HG02973 (cell line): ENCODE measurements around the gene MICAL2.
"Not testable (repeated sequence)": the region's sequence is repeated elsewhere in the genome, so short reads cannot be mapped to it uniquely, and the experiment has no call there.

Experiments
- ATAC-seq: cut with Tn5 transposase; IDR thresholded peaks from one replicate; pipeline ENCODE4 v1.9.1; 2021; ENCODE audit warnings: moderate library complexity; ENCODE audit not compliant: unreplicated experiment

Gene MICAL2

DNA sequence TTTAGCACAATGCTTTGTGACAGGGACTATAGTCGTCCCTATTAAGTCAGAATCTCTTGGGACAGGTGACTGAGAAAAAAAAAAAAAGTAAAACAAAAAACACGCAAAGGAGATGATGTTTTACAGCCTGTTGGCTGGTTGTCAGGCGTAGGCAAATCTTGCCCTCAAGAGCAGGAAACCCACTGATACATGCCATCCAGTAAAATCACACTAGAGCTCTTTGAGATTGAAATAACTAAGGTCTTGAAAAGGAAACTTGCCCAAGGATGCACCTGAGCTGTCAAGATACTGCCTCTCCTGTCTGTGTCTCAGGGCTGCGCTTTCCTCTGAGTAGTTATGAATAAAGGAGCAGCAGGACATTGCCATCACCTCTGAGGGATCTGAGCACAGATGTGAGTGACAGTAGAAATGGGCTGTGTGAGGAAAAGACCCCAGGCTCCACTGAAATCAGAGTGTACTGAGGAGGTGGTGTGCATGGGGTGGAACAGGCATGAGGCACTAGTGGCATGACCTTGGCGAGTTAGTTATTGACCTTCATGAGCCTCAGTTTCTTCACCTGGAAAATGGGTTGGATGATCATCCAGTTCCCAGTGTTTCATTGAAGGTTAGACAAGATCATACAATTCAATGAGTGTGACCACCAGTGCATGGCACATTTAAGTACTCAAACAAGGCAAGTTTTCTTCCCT lies 23.3 kb downstream of the MICAL2 start:
- no peak for ATAC-seq

DNA sequence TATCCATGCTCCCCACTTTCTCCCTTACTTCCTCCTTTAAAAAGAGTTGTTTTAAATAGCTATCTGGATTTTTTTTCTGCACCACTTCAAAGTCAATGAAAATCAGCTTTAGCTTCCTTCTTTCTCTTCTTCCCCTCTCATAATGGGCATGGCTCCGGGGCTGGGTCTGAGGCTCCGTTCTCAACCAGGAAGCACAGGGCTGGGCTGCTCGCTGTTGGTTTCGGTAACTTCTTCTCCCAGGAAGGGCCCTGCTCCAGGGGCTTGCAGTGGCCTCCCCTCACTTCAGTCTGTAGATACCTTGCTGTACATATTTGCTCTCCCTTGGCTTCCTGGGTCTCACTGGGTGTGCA lies 23.8 kb downstream of the MICAL2 start:
- no peak for ATAC-seq

DNA sequence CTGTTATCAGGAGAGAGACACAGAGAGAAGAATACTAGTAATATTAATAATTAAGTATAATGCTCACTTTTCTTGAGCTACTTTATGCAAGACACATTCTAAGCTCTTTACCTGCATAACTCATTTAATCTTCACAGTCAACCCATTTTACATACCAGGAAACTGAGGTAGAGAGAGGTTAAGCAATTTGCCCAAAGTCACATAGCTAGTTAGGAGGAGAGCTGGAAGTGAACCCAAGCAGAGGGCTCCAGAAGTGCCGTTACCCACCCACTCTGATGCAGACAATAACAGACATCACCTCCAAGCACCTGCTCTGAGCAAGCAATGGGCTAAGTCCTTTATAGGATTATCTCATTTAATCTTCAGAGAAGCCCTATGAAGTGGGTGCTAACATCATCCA lies 24.8 kb downstream of the MICAL2 start:
- no peak for ATAC-seq

DNA sequence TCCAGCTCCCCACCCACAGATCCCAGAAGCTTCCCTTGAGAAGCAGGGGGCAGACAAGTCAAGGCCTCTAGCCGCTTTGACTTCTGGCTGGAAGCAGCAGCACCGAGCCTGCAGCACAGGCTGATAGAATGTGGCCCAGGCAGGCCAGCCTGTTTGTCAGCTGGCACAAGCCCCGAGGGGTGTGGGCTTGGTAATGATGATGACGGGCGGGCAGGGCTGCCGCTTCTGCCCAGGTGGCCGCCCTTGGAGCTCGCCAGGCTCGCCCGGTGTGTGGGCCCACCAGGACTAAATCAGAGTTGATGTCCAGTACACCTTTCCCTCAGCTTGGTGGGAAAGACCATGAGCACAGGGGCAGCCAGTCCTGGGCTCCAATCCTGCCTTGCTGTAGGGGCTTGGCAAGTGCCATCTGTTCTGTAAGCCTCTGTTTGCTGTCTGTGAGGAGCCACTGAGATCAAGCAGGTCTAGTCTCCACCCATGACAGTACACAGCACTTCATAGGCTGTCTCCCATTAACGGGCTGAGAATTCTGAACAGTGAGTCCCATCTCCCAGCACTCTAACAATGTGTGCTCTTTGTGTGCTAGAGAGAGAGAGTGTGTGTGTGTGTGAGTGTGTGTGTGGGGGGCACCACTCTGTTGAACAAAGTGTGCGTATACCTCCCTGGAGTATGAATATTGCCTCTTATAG lies 26.8 kb downstream of the MICAL2 start:
- no peak for ATAC-seq

DNA sequence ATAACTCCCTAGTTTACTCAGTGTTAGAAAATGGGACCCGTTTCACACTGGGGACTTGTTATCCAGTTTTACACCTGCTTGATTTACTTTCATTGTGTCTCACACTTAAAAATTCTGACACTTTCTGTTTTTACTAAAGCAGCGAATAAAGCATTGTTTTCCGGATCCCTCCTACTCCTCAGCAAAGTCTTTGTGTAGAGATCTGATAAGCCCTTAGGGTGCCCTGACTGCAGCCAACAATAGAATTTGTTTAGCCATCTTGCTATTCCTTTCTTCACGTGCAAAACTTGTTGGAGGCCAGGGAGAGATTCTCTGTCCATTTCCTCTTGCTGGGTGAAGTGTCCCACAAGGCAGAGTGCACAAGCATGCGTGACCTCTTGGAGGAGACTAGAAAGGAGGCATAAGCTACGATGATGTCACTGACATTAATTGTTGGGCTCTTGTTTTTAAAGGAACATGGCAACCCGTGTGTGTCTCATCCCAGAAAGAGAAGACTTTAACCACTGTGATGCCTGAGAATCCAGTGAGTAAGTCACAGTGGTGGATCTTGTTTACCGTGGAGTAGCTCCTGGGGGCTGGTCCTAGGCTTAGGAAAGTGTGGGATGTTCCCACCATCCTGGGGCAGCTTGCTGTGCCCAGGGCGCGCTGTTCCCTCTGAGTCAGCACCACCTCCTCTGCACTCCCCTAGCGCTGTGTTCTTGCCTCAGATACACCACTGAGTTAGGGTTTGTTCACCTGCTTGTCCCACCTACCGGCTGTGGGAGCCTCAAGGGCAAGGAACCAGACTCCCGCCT lies 27.7 kb downstream of the MICAL2 start:
- no peak for ATAC-seq

DNA sequence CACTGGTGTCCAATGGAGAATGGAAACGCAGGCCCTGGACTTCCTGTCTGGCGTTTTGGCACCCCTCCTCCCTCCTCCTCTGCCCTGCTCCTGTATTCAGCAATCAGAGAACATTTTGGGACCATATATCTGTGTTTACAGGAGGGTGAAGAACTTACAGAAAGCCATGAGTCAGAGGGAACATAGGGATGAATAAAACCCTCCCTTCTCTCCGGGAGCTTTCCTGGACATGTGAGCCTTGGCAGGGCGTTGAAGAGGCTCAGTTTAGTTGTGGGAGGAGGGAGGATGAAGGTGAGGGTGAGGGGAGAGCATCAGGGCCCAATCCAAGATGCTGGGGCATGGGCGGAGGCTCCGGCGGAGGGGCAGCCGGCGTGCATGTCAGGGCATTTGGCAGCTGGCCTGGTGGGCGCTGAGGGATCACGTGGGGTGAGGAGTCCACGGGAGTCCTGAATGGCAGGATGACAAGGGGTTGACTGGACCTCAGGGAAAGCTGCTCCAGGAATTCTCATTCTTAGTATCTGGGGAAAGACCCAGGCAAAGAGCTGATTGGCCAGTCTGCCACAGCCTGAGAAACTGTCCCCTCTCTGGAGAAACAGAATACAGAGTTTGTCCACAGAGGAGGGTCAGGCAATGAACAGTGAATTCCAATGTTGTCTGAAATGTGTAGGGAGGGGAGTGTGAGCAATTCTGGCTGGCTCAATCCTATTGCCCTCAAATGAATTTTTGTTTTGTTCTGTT lies 28.9 kb downstream of the MICAL2 start:
- ATAC-seq: no peak

DNA sequence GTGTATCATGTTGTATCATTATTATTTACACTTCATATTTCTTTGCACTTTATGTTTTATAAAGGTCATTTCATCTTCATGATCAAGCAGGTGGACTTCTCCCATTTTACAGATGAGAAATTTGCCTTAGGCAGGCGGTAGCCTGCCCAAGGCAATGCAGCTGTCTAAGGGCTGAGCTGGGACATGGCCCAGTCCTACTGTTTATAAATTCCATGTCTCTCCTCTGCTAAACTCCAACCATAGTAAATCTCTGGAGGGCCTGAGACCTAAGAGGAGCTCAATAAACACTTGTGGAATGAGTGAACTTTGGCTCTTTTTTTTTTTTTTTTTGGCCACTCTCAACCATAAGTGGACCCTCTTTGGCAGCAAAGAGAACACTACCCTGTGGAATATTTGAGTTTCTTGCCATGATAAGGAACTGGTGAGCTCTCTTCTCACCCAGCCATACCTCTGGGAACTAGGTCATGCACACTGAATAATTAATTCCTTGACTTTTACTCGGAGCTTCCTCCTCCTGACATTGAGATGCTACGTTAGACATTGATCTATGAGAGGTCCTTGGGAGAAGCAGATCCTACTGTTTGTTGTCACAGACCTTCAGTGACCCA lies 29.9 kb downstream of the MICAL2 start:
- ATAC-seq: no peak

DNA sequence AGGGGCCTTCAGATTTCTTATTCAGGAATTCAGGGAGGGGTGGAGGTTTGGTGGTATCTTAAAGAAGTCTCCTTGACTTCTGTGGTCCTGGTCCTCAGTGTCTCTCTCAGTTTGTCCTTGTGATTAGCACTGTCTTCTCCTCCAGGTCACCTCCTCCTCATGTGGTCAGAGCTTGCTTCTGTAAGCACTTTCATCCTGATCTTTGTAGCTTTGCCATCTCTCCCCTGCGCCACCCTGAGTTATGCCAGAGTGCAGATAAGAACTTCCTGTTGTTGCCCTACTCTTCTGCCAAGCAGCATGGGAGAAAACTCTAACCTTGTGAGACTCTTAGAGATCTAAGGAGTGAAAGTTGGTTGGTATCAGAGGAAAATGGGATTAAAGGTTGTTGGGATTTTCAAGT lies 30.9 kb downstream of the MICAL2 start:
- no peak for ATAC-seq

DNA sequence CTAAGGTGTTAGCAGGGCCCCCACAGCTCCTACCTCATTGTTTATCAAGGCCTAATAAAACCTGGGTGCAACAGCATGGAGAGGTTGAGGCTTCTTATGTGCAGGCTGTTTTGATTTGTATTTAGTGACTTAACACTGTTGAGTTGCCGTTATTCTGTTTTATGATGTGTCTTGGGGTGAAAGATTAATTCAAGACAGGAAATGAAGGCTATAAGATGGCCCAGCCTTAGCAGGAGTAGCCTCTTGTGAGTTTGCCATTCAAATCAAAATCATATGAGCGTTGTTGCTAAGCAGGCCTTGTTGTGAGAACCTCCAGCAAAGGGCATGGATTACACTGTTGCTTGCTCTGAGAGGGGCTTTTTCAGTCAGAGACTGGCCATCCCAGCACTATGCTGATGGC lies 31.8 kb downstream of the MICAL2 start:
- ATAC-seq: no peak

DNA sequence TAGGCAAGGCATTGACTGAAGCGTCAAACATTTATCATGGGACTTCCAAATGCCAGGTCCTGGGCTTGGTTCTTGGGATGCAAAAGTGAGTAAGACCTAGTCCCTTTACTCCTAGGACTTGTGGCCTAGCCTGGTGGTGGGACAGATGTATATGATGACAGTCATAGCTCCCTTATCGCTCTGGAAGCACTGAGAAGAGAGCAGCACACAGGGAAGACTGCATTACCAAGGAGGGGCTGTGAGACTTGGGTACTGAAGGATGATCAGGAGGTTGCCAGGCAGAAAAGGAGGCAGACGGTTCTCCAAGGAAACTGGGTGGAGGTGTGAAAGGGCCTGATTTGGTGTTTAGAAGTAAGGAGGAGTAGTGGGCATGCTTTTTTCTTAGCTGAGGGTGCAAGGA lies 32.5 kb downstream of the MICAL2 start:
- ATAC-seq: no peak

DNA sequence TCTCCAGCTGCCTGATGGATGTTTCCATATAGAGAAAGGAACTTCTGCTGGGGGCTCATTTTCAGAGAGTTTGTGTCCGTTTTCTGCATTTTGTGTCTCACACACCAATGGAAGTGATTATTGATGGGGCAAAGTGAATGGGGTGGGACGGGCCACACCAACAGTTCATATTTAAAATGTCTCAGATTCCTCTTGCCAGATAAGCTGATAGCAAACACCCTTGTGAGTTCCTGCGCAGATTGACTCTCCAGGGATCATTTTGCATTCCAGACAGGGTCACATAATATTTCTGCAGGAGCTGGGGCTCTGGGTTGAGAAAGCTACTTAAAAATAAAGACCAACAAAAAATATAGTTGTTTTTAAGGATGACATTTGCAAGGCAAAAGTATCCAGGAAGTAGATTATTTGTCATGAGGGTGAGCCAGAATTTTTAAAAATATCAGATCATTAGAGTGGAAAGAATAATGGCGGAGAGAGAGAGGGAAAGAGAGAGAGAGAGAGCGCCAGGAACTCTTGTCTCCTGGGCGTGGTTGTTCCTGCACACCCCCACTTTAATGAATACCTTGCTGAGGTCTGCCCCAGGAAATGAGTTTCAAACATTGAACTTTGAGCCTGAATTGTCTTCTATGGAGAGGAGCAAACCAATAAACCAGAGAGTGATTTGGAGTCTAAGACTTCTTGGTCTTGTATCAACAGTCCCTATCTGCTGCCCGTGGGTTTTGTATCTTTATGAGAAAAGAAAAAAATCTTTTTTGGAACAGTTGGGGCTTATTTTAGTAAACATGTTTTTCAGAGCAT lies 33.3 kb downstream of the MICAL2 start:
- no peak for ATAC-seq

DNA sequence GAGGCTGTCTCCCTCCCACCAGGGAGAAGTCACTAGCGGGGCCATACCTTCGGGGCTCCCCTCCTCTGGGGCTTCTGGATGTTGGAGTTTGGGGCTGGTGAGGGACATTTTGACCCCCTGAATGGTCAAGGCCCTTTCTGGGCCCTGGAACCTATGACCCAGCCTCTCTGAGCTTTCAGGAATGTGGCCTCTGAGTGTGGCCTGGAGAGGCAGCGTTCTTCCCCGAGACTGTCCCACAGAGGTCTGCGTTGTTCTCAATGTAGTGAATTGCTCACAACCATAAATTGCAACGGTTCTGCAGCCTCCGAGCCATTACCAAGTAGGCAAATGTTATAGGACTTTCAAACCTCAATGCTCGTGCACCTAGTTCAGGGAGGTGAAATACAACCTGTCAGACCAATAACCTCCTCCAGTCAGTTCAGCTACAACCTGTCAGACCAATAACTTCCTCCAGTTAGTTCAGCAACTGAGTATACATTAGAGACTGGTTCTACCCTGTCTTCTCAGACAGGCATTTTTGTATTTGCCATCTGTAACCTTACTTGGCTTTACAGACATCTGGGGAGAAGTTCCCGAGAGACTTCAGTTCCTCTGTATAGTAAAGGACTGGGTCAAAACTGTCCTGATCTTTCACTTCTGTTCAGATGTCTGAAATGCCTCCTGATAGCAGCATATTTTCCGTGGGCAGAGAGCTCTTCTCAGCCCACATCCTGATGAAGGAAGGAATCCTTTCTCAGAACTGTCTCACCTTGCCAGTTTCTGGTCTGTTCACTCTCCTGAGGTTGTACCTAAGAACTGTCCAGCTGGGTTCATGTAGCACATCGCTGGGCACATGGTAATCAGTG lies 34.2 kb downstream of the MICAL2 start:
- ATAC-seq: no peak

DNA sequence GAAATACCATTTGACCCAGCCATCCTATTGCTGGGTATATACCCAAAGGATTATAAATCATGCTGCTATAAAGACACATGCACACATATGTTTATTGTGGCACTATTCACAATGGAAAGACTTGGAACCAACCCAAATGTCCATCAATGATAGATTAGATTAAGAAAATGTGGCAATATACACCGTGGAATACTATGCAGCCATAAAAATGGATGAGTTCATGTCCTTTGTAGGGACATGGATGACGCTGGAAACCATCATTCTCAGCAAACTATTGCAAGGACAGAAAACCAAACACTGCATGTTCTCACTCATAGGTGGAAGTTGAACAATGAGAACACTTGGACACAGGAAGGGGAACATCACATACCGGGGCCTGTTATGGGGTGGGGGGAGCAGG lies 36.3 kb downstream of the MICAL2 start:
- not testable (repeated sequence) for ATAC-seq

DNA sequence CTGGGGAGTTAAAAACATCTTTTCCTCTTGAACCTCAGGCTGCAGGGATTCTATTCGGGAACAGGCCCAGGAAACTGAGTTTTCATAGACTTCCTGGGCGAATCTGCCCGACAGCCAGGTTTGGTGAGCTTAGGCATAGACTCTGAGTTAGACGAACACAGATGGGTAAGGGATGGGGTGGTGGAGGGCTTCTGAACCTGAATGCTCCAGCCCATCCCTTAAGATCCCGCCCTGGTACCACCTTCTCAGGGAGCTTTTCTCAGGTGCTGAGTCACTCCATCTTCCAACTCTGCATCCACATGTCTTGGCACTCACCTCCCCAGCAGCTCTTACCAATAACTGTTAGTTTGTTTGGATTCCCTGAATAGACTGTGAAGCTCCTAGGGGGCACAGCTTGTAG lies 37.4 kb downstream of the MICAL2 start:
- no peak for ATAC-seq

DNA sequence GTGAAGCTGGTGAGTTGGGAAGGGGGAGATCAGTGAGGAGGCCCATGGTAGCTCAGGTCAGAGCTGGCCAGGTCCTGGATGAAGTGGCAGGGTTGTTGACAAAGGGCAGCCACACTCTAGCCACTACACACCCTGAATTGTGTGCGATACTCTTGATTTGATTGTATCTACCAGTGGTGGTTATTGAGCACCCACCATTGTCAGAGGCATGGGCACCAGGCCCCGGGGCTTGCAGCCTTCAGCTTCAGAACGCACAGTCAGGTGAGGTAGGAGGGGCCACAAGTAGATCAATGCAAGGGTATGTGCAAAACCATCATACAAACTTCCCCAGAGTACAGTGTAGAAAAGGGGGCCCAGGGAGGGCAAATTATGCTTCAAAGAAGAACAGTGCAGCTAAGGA lies 38.1 kb downstream of the MICAL2 start:
- ATAC-seq: no peak

DNA sequence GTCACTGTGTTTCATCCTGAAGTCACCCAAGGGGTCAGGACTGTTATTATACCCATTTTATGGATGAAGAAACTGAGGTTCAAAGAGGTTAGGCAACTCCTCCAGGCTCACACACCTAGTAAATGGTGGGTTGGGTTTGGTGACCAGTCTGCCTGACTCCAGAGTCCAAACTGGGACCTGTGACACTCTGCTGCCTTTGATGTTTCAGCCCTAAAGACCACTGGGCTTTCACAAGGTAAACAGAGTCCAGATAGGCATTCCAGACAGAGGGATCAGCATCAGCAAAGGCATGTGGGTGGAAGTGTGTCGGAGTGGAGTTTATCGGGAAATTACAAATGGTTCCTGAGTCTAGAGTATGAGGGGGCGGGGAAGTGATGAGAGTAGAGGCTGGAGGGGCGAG lies 38.5 kb downstream of the MICAL2 start:
- ATAC-seq: no peak

DNA sequence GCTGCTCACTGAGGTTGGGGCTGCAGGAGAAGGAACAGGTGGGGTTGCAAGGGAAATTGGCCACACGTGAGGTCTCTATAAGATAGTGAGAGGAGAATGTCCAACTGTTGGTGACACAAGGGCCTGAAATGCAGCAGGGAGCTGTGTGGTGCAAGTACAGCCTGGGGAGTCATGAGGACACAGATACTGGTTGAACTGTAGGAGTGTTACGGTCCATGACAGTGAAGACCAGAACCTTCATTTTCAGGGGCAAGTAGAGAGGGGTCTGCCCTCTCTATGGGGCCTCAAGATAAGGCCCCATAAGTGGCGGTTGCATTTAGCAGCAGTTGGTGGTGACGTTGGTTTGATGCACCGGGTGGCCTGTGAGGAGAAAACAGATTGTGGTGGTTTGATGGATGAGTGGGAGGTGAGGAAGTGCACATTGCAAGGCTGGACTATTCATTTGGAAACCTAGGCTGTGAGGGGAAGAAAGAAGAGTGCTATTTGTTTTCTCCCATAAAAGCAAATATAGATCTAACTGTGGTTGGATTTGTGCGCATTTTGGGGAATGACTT lies 39.4 kb downstream of the MICAL2 start:
- ATAC-seq: peak; percentile 65

DNA sequence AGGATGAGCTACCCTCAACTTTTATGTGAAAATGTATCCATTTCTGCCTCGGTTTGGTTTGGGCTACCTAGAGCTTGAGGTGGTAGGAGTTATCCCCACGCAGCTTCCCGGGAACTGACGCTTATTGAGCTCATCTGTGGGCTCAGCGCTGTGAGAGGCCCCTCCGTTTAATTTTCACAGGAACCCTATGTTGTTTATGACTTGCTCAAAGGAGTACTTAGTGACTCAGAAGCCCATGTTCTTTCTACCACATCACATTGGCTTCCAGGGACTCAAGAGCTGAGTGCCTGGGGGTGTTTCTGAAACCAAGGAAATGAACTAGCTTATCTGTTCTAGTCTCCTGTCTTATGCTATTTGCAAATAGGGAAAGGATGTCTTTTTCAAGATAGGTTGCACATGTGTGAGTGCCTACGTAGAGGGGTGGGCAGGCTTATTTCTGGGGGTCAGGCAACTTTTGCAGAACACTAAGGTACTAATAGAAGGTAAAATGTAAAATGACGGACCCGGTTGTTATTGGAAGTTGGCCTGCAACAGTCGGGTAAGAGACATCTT lies 40.5 kb downstream of the MICAL2 start:
- ATAC-seq: no peak

DNA sequence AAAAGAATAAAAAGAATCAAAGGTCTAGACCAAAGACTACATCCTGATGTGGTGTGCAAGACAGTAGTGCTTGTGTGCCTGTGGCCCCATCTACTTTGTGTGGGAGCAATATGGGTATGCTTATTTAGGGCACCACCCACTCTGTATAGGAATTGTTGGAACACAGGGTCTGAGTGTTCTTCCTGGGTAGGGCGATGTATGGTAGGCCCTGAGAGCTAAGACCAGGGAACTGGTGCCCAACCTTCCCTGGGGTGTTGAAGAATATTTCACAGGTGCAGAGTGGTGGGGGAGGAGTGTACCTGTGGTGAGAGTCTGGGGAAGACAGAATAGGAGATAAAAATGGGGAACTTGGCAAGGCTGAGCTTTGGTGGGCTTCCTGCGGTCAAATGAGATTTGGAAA lies 41.9 kb downstream of the MICAL2 start:
- ATAC-seq: no peak
